T-helper 1 cell (primary cell): ENCODE data around the gene RTP4.
"Not testable (repeated sequence)": the region's sequence is repeated elsewhere in the genome, so short reads cannot be mapped to it uniquely, and the experiment has no call there.

Experiments used
- DNase-seq, 5 donors: peaks; one replicate each; pipeline ENCODE4 v3.0.0-alpha.2; 2012 to 2020

RTP4 gene

GRCh38 chr3:187370051-187370450, 1.9 kb downstream of the RTP4 start:
- DNase-seq, result no peak

GRCh38 chr3:187375581-187375980, 7.4 kb downstream of the RTP4 start:
- no peak for DNase-seq

GRCh38 chr3:187377842-187378241, 9.7 kb downstream of the RTP4 start:
- no peak for DNase-seq

- DNase-seq, result no peak
Measured at GRCh38 chr3:187382609-187383151, 14.5 kb downstream of the RTP4 start.

- DNase-seq, result no peak
Measured at GRCh38 chr3:187383246-187383645, 15.1 kb downstream of the RTP4 start.

- no peak for DNase-seq
Measured at GRCh38 chr3:187385296-187385695, 17.1 kb downstream of the RTP4 start.

- DNase-seq, result no peak
Measured at GRCh38 chr3:187396661-187397060, 28.5 kb downstream of the RTP4 start.

- no peak for DNase-seq
Measured at GRCh38 chr3:187398955-187399354, 30.8 kb downstream of the RTP4 start.

GRCh38 chr3:187400756-187401155, 32.6 kb downstream of the RTP4 start:
- no peak for DNase-seq

GRCh38 chr3:187401856-187402255, 33.7 kb downstream of the RTP4 start:
- no peak for DNase-seq

GRCh38 chr3:187403768-187404288, 35.6 kb downstream of the RTP4 start:
- no peak for DNase-seq

GRCh38 chr3:187406927-187407326, 38.7 kb downstream of the RTP4 start:
- no peak for DNase-seq

GRCh38 chr3:187411991-187412781, 44.0 kb downstream of the RTP4 start:
- DNase-seq, result not testable (repeated sequence)
